B cell (primary cell): Measurements from ENCODE around the gene CDIP1. TPM values are rescaled to one million over a fixed set of nuclear protein-coding genes. Genes with fewer than 3 reads are reported as not detected.

Experiments used
- ATAC-seq: fragments of 200-7000 bp; cut with Tn5 transposase; one replicate; pipeline ENCODE4 v1.10.0; 2021; ENCODE audit warnings: low read depth, mild to moderate bottlenecking, moderate number of reproducible peaks, moderate library complexity
- CTCF ChIA-PET: fragments of 350-600 bp; sonication (Branson Sonifier 250); formaldehyde crosslinking; loops from one replicate; lab custom pipeline; 2021; ENCODE audit warnings: antibody characterized with exemption, inconsistent platforms; lab: Charles Lee
- POLR2A ChIA-PET: fragments of 350-600 bp; sonication (Branson Sonifier 250); formaldehyde crosslinking; loops from one replicate; lab custom pipeline; 2021; ENCODE audit warnings: antibody characterized with exemption; lab: Charles Lee
- DNase-seq: peaks from one replicate; pipeline ENCODE4 v3.0.0; 2013
- H2AFZ ChIP-seq: 2 replicates; pipeline ENCODE4 v1.6.1; 2012; ENCODE audit warnings: mild to moderate bottlenecking, low read depth, low read length; ENCODE audit not compliant: insufficient read depth, poor library complexity, severe bottlenecking
- H3K27ac ChIP-seq, 2 donors: 1 replicate in 1 of 2; 2 replicates in 1 of 2; pipeline ENCODE4 v1.5.1; 2012 to 2013; ENCODE audit warnings: low read length in 2 of 2, mild to moderate bottlenecking in 2 of 2, moderate library complexity in 1 of 2
- H3K27me3 ChIP-seq, 4 experiments: fragments of 200-600 bp in 1 of 4; sonication (generic) in 1 of 4; replicated peaks in 1 of 4; 1 replicate in 2 of 4; 2 replicates in 2 of 4; pipeline versions ENCODE4 v1.6.1 to v1.7.0; 2013 to 2016; ENCODE audit warnings: low read length in 3 of 4, mild to moderate bottlenecking in 2 of 4, mixed read lengths in 1 of 4, moderate library complexity in 1 of 4; ENCODE audit not compliant: insufficient read depth in 4 of 4, control insufficient read depth in 3 of 4; ENCODE audit errors: control extremely low read depth in 1 of 4
- H3K36me3 ChIP-seq, 2 experiments: replicated peaks in 1 of 2; 1 replicate in 1 of 2; 2 replicates in 1 of 2; pipeline versions ENCODE4 v1.6.1 to v1.7.1; 2013; ENCODE audit warnings: low read length in 1 of 2; ENCODE audit not compliant: insufficient read depth in 2 of 2, control insufficient read depth in 1 of 2; ENCODE audit errors: control extremely low read depth in 1 of 2, extremely low read depth in 1 of 2
- H3K4me1 ChIP-seq, 2 donors: fragments of 200-600 bp in 1 of 2; sonication (generic) in 1 of 2; 1 replicate in 1 of 2; 2 replicates in 1 of 2; pipeline versions ENCODE4 v1.5.1 to v1.6.1; 2013 to 2017; ENCODE audit warnings: low read length in 2 of 2; ENCODE audit not compliant: control insufficient read depth in 2 of 2, insufficient read depth in 2 of 2
- H3K4me2 ChIP-seq: replicated peaks from 2 replicates; pipeline ENCODE3; 2012; ENCODE audit warnings: mild to moderate bottlenecking, low read depth, low read length; ENCODE audit not compliant: poor library complexity, severe bottlenecking
- H3K4me3 ChIP-seq, 5 experiments: fragments of 200-600 bp in 1 of 5; sonication (generic) in 1 of 5; 1 replicate in 3 of 5; 2 replicates in 2 of 5; pipeline versions ENCODE4 v1.5.1 to v1.7.0; 2011 to 2016; ENCODE audit warnings: low read length in 4 of 5, mild to moderate bottlenecking in 4 of 5, low read depth in 2 of 5, control low read depth in 1 of 5, moderate library complexity in 1 of 5; ENCODE audit not compliant: insufficient read depth in 1 of 5; ENCODE audit errors: control extremely low read depth in 1 of 5, extremely low read depth in 1 of 5
- H3K79me2 ChIP-seq: fragments of 200-600 bp; sonication (generic); one replicate; pipeline ENCODE4 v1.6.0; 2016; ENCODE audit warnings: low read length; ENCODE audit not compliant: control insufficient read depth, insufficient read depth
- H3K9ac ChIP-seq: fragments of 200-600 bp; sonication (generic); 2 replicates; pipeline ENCODE4 v1.6.1; 2017; ENCODE audit warnings: mild to moderate bottlenecking, low read length, moderate library complexity
- H3K9me3 ChIP-seq, 3 donors: one replicate each; pipeline versions ENCODE4 v1.6.1 to v1.7.1; 2013; ENCODE audit warnings: low read length in 2 of 3; ENCODE audit not compliant: control insufficient read depth in 2 of 3, insufficient read depth in 1 of 3; ENCODE audit errors: control extremely low read depth in 1 of 3
- H4K20me1 ChIP-seq: 2 replicates; pipeline ENCODE4 v1.6.0; 2012; ENCODE audit warnings: mild to moderate bottlenecking, low read length; ENCODE audit not compliant: insufficient read depth, control insufficient read depth, poor library complexity, severe bottlenecking
- H3K27ac Mint-ChIP-seq: one replicate; pipeline ENCODE4 v1.8.0; 2021; ENCODE audit warnings: mixed read lengths
- H3K27me3 Mint-ChIP-seq: one replicate; pipeline ENCODE4 v1.8.0; 2021; ENCODE audit warnings: mixed read lengths
- H3K4me1 Mint-ChIP-seq: one replicate; pipeline ENCODE4 v1.8.0; 2021; ENCODE audit warnings: mixed read lengths
- H3K4me3 Mint-ChIP-seq: one replicate; pipeline ENCODE4 v1.8.0; 2021; ENCODE audit warnings: mixed read lengths
- H3K9me3 Mint-ChIP-seq: one replicate; pipeline ENCODE4 v1.8.0; 2022; ENCODE audit warnings: mixed read lengths; ENCODE audit not compliant: insufficient read depth
- EZH2 ChIP-seq: IDR thresholded peaks from 2 replicates; pipeline ENCODE4 v1.6.1; 2012; ENCODE audit warnings: borderline replicate concordance, low read depth, mild to moderate bottlenecking, moderate library complexity, low read length; ENCODE audit not compliant: insufficient read depth, poor library complexity, severe bottlenecking
- WGBS: methylation state at CpG from one replicate; pipeline ENCODE4 v1.1.5; 2013; ENCODE audit warnings: missing lambda C conversion rate; ENCODE audit not compliant: insufficient coverage; 5-methylcytosine and 5-hydroxymethylcytosine counted together
- intact Hi-C: fragments of 100-400 bp; cut with micrococcal nuclease; formaldehyde crosslinking; loops from one replicate; pipeline ENCODE4 v1.10.0; 2022
- polyA plus RNA-seq: library from polyadenylated mRNA; depleted of rRNA; stranded (reverse); fragments of >200 nt; gene quantifications from 2 replicates; pipeline ENCODE4 v1.2.3, GENCODE V29; 2012
- total RNA-seq, 2 donors: library from RNA; stranded (reverse); fragments of 120-200 nt in 1 of 2; gene quantifications; 1 replicate in 1 of 2; 2 replicates in 1 of 2; pipeline versions ENCODE4 v1.2.3 to v1.2.4, GENCODE V29; 2013 to 2022
- TF ChIP-seq, protein P1 (sequence below): fragments of 200-600 bp; IDR thresholded peaks from one replicate; pipeline ENCODE4 v1.8.0; 2022; ENCODE audit warnings: antibody characterized with exemption, mild to moderate bottlenecking

Gene CDIP1
- total and polyA plus RNA-seq, 2 donors (not counting 1 experiment from before 2014, with no cell fraction given) = 12.8 to 20.3 TPM

DNA sequence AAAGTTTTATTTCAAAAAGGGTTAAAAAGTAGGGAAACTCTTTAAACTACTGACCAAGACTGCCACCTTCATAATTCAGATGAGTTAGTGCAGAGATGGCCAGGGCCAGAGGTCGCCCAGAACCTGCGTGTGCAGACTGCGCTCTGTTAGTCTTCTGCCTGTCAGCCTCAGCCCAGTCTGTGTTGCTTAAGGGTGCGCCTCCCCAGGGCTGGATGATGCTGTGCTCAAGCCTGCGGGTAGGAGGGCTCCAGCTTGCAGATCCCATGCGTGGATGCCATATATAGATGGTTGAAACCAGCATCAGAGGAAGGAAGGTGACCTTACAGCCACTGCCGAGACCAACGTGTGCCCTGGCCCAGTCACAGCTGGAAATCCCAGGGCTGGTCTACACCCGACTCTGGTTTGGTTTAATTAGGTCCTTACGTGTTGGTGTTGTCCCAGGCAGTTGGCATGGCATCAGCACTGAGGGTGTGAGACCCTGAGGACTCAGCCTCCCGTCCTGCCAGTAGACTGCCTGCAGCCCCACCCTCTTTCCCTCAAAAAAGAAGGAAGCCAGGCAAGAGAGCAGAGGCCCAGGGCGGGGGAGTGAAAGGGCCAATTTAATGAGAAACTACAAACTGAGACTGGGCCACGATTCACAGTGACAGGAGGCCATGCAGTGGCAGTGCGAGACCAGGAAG is 27.7 kb downstream of the CDIP1 start:
- no peak overlapping the region for H3K27ac ChIP-seq
- H3K9me3 Mint-ChIP-seq = no peaks in the 10 kb centered on the region
- no peak overlapping the region for H2AFZ ChIP-seq
- H3K27me3 ChIP-seq = no peaks in the 10 kb centered on the region
- no peaks in the 10 kb centered on the region for H3K27me3 Mint-ChIP-seq
- H3K4me1 Mint-ChIP-seq = peaks cover 38% of the 10 kb centered on the region
- DNase-seq = no peak
- no peak overlapping the region for H3K4me2 ChIP-seq
- no peak overlapping the region for H3K4me3 ChIP-seq
- H4K20me1 ChIP-seq = peaks cover 11% of the 10 kb centered on the region
- H3K4me3 Mint-ChIP-seq = no peak overlapping the region
- ChIA-PET POLR2A (no interaction called here), CTCF (interaction anchor here (1.5 to 7.3 kb wide), 3 partner anchors 35 to 39 kb away, joined by 4 to 178 read pairs (median 4); partner anchors contain the start of gene HMOX2)
- 89% methylated on average over 13 of the region's 14 CpGs for WGBS
- peaks cover 36 to 40% of the 10 kb centered on the region in 2 donors for H3K4me1 ChIP-seq
- H3K79me2 ChIP-seq = peaks cover 49% of the 10 kb centered on the region
- intact Hi-C loops = no loop called here
- peaks cover 1 to 59% of the 10 kb centered on the region in 2 experiments for H3K36me3 ChIP-seq
- no peak overlapping the region for H3K9ac ChIP-seq
- no peak for ATAC-seq
- TF ChIP-seq EZH2 = no peak
- TF ChIP-seq, protein P1, sequence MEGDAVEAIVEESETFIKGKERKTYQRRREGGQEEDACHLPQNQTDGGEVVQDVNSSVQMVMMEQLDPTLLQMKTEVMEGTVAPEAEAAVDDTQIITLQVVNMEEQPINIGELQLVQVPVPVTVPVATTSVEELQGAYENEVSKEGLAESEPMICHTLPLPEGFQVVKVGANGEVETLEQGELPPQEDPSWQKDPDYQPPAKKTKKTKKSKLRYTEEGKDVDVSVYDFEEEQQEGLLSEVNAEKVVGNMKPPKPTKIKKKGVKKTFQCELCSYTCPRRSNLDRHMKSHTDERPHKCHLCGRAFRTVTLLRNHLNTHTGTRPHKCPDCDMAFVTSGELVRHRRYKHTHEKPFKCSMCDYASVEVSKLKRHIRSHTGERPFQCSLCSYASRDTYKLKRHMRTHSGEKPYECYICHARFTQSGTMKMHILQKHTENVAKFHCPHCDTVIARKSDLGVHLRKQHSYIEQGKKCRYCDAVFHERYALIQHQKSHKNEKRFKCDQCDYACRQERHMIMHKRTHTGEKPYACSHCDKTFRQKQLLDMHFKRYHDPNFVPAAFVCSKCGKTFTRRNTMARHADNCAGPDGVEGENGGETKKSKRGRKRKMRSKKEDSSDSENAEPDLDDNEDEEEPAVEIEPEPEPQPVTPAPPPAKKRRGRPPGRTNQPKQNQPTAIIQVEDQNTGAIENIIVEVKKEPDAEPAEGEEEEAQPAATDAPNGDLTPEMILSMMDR = no peak
- no peak overlapping the region for H3K27ac Mint-ChIP-seq
- no peaks in the 10 kb centered on the region for H3K9me3 ChIP-seq

DNA sequence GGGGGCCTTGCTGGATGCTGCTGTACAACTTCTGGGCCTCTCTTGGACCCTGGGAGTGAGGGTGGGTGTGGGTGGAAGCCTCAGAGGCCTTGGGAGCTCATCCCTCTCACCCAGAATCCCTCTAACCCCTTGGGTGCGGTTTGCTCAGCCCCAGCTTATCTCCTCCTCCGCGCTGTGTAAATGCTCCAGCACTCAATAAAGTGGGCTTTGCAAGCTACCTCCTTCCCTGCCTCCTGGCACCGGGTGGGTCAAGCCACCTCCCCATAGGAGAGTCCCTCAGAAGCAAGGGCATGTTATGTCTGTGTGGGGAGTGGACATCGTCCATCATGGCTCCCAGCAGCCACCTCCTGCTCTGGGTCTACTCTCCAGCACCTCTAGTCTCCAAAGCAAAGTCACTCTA is 28.4 kb downstream of the CDIP1 start:
- POLR2A ChIA-PET = no interaction called here
- H3K4me1 ChIP-seq = peaks cover 34 to 40% of the 10 kb centered on the region in 2 donors
- no peak overlapping the region for H3K27ac Mint-ChIP-seq

More for the DNA sequence above, 28.4 kb downstream of the CDIP1 start:
- Histone ChIP-seq H3K79me2 (peaks cover 49% of the 10 kb centered on the region), H2AFZ (no peak overlapping the region), H3K4me2 (no peak overlapping the region), H3K27me3 (no peaks in the 10 kb centered on the region), H3K4me3 (no peak overlapping the region), H3K9ac (no peak overlapping the region), H3K9me3 (no peaks in the 10 kb centered on the region), H3K27ac (no peak overlapping the region), H4K20me1 (peaks cover 11% of the 10 kb centered on the region), H3K36me3 (peaks cover 1 to 59% of the 10 kb centered on the region in 2 experiments)
- Mint-ChIP-seq H3K4me3 (no peak overlapping the region), H3K27me3 (no peaks in the 10 kb centered on the region), H3K4me1 (peaks cover 38% of the 10 kb centered on the region), H3K9me3 (no peaks in the 10 kb centered on the region)
- TF ChIP-seq, protein P1 = no peak
- no peak for TF ChIP-seq EZH2
- 80% methylated on average over 2 of the region's 5 CpGs for WGBS
- intact Hi-C loops = no loop called here
- no peak for ATAC-seq
- DNase-seq = no peak
- CTCF ChIA-PET = interaction anchor here (0.9 to 7.3 kb wide), 3 partner anchors 10 to 40 kb away, joined by 3 to 178 read pairs (median 4); partner anchors contain the start of gene HMOX2
